GM12878 (cell line): ENCODE data around the gene AAMP. TPM values are rescaled to one million over a fixed set of nuclear protein-coding genes. Genes with fewer than 3 reads are reported as not detected.

Experiments used
- ATAC-seq: fragments of 200-7000 bp; cut with Tn5 transposase; 3 replicates; pipeline ENCODE4 v1.9.1; 2020; ENCODE audit warnings: mild to moderate bottlenecking, moderate library complexity
- BruUV-seq: library from RNA; stranded (reverse); fragments of 400-500 nt; replicated peaks from 2 replicates; lab custom pipeline; 2021; lab: Mats Ljungman, UMichigan
- CTCF ChIA-PET: fragments of 300-600 bp; sonication (Branson Sonifier 250); formaldehyde crosslinking; extraction: SDS; loops from one replicate; lab custom pipeline; 2021; ENCODE audit warnings: inconsistent platforms; lab: Yijun Ruan, JAX
- POLR2A ChIA-PET: fragments of 350-600 bp; formaldehyde crosslinking; extraction: SDS; loops from one replicate; lab custom pipeline; 2021; ENCODE audit warnings: inconsistent platforms; lab: Charles Lee
- RAD21 ChIA-PET: fragments of 300-600 bp; sonication (Branson Sonifier 250); formaldehyde crosslinking; loops from one replicate; lab custom pipeline; 2023; ENCODE audit warnings: antibody characterized with exemption; ENCODE audit not compliant: unreplicated experiment; lab: Charles Lee
- SMC1A ChIA-PET: fragments of 300-600 bp; sonication (Branson Sonifier 250); formaldehyde crosslinking; loops from one replicate; lab custom pipeline; 2023; ENCODE audit not compliant: unreplicated experiment, uncharacterized antibody; lab: Charles Lee
- DNase-seq: peaks from one replicate; pipeline ENCODE4 v3.0.0-alpha.2; 2011; ENCODE audit warnings: low read depth, low spot score
- FAIRE-seq: peaks from 3 replicates; lab custom pipeline; 2011; peaks lifted over from hg19 to GRCh38; lab: Jason Lieb, UNC
- H2AFZ ChIP-seq: 2 replicates; pipeline ENCODE4 v1.6.0; 2011; ENCODE audit warnings: low read depth, low read length, control low read depth; ENCODE audit not compliant: control insufficient read depth
- H3K27ac ChIP-seq: 2 replicates; pipeline ENCODE4 v1.5.1; 2011; ENCODE audit warnings: control low read depth; ENCODE audit not compliant: control insufficient read depth, insufficient read depth
- H3K27me3 ChIP-seq, 2 experiments: replicated peaks in 1 of 2; 2 replicates each; pipeline versions ENCODE4 v1.6.0 to v1.6.1; 2011; ENCODE audit warnings: low read length in 1 of 2; ENCODE audit not compliant: control insufficient read depth in 2 of 2, insufficient read depth in 2 of 2
- H3K36me3 ChIP-seq, 2 experiments: 2 replicates each; pipeline ENCODE4 v1.5.1; 2011; ENCODE audit warnings: low read length in 1 of 2; ENCODE audit not compliant: control insufficient read depth in 2 of 2, insufficient read depth in 2 of 2
- H3K4me1 ChIP-seq: 2 replicates; pipeline ENCODE4 v1.6.1; 2011; ENCODE audit warnings: mild to moderate bottlenecking, low read length, moderate library complexity, mixed read lengths; ENCODE audit not compliant: control insufficient read depth, insufficient read depth
- H3K4me2 ChIP-seq: 2 replicates; pipeline ENCODE4 v1.6.0; 2011; ENCODE audit warnings: control low read depth; ENCODE audit not compliant: control insufficient read depth, insufficient read depth
- H3K4me3 ChIP-seq: fragments of 200-600 bp; sonication (generic); 2 replicates; pipeline ENCODE4 v1.5.1; 2016
- H3K79me2 ChIP-seq: 2 replicates; pipeline ENCODE4 v1.6.0; 2011; ENCODE audit warnings: low read length; ENCODE audit not compliant: control insufficient read depth, insufficient read depth
- H3K9ac ChIP-seq: 2 replicates; pipeline ENCODE4 v1.8.0; 2011; ENCODE audit warnings: low read length, control low read depth, mixed read lengths; ENCODE audit not compliant: control insufficient read depth, insufficient read depth
- H3K9me3 ChIP-seq: replicated peaks from 3 replicates; pipeline ENCODE4 v1.5.1; 2011; ENCODE audit warnings: mild to moderate bottlenecking, low read length; ENCODE audit not compliant: control insufficient read depth, insufficient read depth
- H4K20me1 ChIP-seq: 2 replicates; pipeline ENCODE4 v1.6.0; 2011; ENCODE audit not compliant: control insufficient read depth, insufficient read depth
- POU2F2 ChIP-seq: IDR thresholded peaks from 3 replicates; pipeline ENCODE4 v1.6.1; 2011; ENCODE audit warnings: low read depth, mild to moderate bottlenecking, low read length, borderline replicate concordance
- RUNX3 ChIP-seq: IDR thresholded peaks from 2 replicates; pipeline ENCODE4 v1.6.1; 2012; ENCODE audit warnings: low read length, inconsistent platforms
- WRNIP1 ChIP-seq: IDR thresholded peaks from 2 replicates; pipeline ENCODE4 v1.6.1; 2011; ENCODE audit warnings: low read depth, low read length, improper control_type of control experiment, borderline replicate concordance
- WGBS: methylation state at CpG from one replicate; pipeline ENCODE4 v1.1.6; 2016; ENCODE audit warnings: low lambda C conversion rate; ENCODE audit not compliant: insufficient replicate concordance, insufficient coverage; ENCODE audit errors: missing lambda C conversion rate; 5-methylcytosine and 5-hydroxymethylcytosine counted together
- in situ Hi-C: fragments of 300-500 bp; cut with MboI; formaldehyde crosslinking; loops from 9 replicates; pipeline ENCODE4 v1.14.3; 2018; ENCODE audit warnings: mixed read lengths
- intact Hi-C: fragments of 100-400 bp; cut with micrococcal nuclease; formaldehyde crosslinking; loops from one replicate; pipeline ENCODE4 v1.14.2; 2022; ENCODE audit not compliant: unreplicated experiment
- polyA plus RNA-seq, 11 experiments: library from polyadenylated mRNA; depleted of rRNA in 4 of 11; unstranded in 6 of 11; stranded (reverse) in 5 of 11; fragments of >200 nt; fragmentation: Nextera tagmentation in 4 of 11; fragmentation: Illumina TruSeq in 1 of 11; extraction: Ambion mirVana in 4 of 11; extraction: Trizol in 1 of 11; gene quantifications; 1 replicate in 1 of 11; 2 replicates in 10 of 11; pipeline versions ENCODE4 v1.2.1 to v1.2.3, GENCODE V29; 2011 to 2016; ENCODE audit warnings: inconsistent platforms in 2 of 11, missing spikeins in 2 of 11, low read depth in 1 of 11
- total RNA-seq, 4 experiments: library from RNA; depleted of rRNA in 3 of 4; stranded (reverse); fragments of >200 nt in 3 of 4; fragmentation: Illumina TruSeq in 1 of 4; extraction: Trizol in 1 of 4; gene quantifications; 2 replicates each; pipeline versions ENCODE4 v1.2.1 to v1.2.3, GENCODE V29; 2013 to 2021

Gene AAMP
- total and polyA plus RNA-seq, 10 of the 15 experiments (the other 5 are each of a cell fraction or from before 2014, with no cell fraction given), result 4.4 to 140 (median 81.9) TPM

DNA sequence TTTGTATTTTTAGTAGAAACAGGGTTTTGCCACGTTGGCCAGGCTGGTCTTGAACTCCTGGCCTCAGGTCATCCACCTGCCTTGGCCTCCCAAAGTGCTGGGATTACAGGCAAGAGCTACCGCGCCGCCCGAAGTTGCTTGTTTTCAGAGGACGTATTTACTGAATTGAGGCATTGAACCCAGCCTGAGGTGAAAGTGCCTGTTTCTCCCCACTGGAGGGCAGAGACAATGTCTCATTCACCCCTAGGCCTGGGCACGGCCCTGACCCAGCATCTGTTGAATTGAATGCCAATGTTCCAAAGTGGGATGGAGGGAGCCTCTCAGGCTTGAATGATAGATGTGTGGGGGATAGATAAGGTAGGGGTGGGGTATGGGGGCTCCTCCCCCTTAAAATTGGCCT, 26.9 kb upstream of the AAMP start:
- in situ Hi-C loops (loop anchor here (25.0 kb wide), 1 partner anchor 90 kb away; the partner anchor contains the start of genes CTDSP1 and SLC11A1), intact Hi-C loops (loop anchor here (10.0 kb wide), 1 partner anchor 358 kb away; the partner anchor contains the start of genes BCS1L and ZNF142)
- SMC1A ChIA-PET, result interaction anchor here (1.4 to 2.5 kb wide), 3 partner anchors 10 to 60 kb away, joined by 3 to 11 read pairs (median 5); partner anchors contain the start of gene CATIP
- Histone ChIP-seq H3K27ac (no peak overlapping the region), H3K79me2 (peaks cover 4% of the 10 kb centered on the region), H3K36me3 (no peaks in the 10 kb centered on the region), H2AFZ (no peak overlapping the region), H3K4me2 (no peak overlapping the region), H3K4me3 (no peak overlapping the region), H3K9me3 (no peaks in the 10 kb centered on the region), H3K4me1 (peaks cover 4% of the 10 kb centered on the region; the same call in 1 of the 2 replicates), H4K20me1 (no peaks in the 10 kb centered on the region), H3K9ac (no peak overlapping the region), H3K27me3 (no peaks in the 10 kb centered on the region)
- no TSS peak for BruUV-seq
- POLR2A ChIA-PET, result interaction anchor here (1.1 kb wide), 1 partner anchor 104 kb away, joined by 3 read pairs; no protein-coding TSS in a partner anchor
- DNase-seq (no peak), ATAC-seq (no peak), FAIRE-seq (no peak)
- TF ChIP-seq RUNX3 (no peak), WRNIP1 (no peak)
- CTCF ChIA-PET, result interaction anchor here (4.2 to 8.2 kb wide), 2 partner anchors 24 to 60 kb away, joined by 43 to 150 read pairs; partner anchors contain the start of genes AAMP, CATIP and PNKD
- RAD21 ChIA-PET, result interaction anchor here (0.9 to 1.6 kb wide), 2 partner anchors 24 to 59 kb away, joined by 3 to 8 read pairs; no protein-coding TSS in a partner anchor
- WGBS, result 79% methylated on average over 7 of the region's 7 CpGs

DNA sequence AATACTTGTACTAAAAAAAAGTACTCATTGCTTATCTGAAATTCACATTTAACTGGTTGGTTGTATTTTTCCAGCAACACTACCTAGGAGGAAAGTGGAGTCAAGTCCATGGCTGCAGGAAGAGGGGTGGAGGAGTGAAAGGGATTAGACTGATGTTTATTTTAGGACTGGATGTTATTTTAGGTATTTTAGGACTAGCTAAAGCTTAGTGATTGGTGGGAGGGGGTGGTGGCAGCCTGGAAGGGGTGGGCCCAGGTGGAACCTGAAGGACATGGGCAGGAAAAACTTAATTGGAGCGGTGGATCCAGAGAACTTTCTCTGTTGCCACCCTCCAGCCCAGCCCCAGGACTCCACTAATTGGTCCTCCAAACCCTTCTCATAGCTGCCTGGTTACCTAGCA, 26.3 kb upstream of the AAMP start:
- CTCF ChIA-PET, result interaction anchor here (0.8 to 8.2 kb wide), 7 partner anchors 9 to 169 kb away, joined by 3 to 150 read pairs (median 4); partner anchors contain the start of genes AAMP, CATIP and PNKD
- H3K4me2 ChIP-seq, result no peak overlapping the region
- no peaks in the 10 kb centered on the region for H3K27me3 ChIP-seq
- no peaks in the 10 kb centered on the region for H4K20me1 ChIP-seq
- no peak overlapping the region for H3K4me3 ChIP-seq
- RAD21 ChIA-PET, result interaction anchor here (1.2 to 4.8 kb wide), 3 partner anchors 24 to 61 kb away, joined by 3 to 30 read pairs (median 8); partner anchors contain the start of genes AAMP, CATIP and PNKD
- DNase-seq (no peak), FAIRE-seq (no peak), ATAC-seq (no peak)
- H3K4me1 ChIP-seq, result peaks cover 9% of the 10 kb centered on the region
- H2AFZ ChIP-seq, result no peak overlapping the region
- peaks cover 10% of the 10 kb centered on the region for H3K79me2 ChIP-seq
- in situ Hi-C loops, result loop anchor here (25.0 kb wide), 1 partner anchor 91 kb away; the partner anchor contains the start of genes CTDSP1 and SLC11A1
- no peak overlapping the region for H3K9ac ChIP-seq
- no TSS peak for BruUV-seq
- H3K27ac ChIP-seq, result no peak overlapping the region
- TF ChIP-seq POU2F2, result no peak
- TF ChIP-seq, all 136 proteins: peak for 0
- Histone ChIP-seq H3K36me3 (no peaks in the 10 kb centered on the region), H3K9me3 (no peaks in the 10 kb centered on the region)
- ChIA-PET POLR2A (interaction anchor here (0.6 kb wide), 1 partner anchor 517 kb away, joined by 5 read pairs; no protein-coding TSS in a partner anchor), SMC1A (interaction anchor here (0.9 to 3.3 kb wide), 3 partner anchors 12 to 60 kb away, joined by 3 to 18 read pairs (median 11); partner anchors contain the start of gene CATIP)
- WGBS, result 88% methylated on average over 1 of the region's 1 CpG
- intact Hi-C loops, result loop anchor here (10.0 kb wide), 1 partner anchor 359 kb away; the partner anchor contains the start of genes BCS1L and ZNF142
